ENCODE measurements around the gene PCYT2.

- TF ChIP-seq CEBPB (IDR thresholded peaks at IDR 0.05; ENCODE audit: borderline replicate concordance in 1 of 2, low read depth in 2 of 2, low read length in 2 of 2) (no peak), FOXK2 (IDR thresholded peaks at IDR 0.05) (no peak), ZNF207 (IDR thresholded peaks at IDR 0.05; ENCODE audit: borderline replicate concordance) (no peak), MTA3 (IDR thresholded peaks at IDR 0.05; ENCODE audit: borderline replicate concordance, low read length) (no peak), IRF3 (IDR thresholded peaks at IDR 0.05) (no peak)
These were observed 44.0 kb upstream of the PCYT2 start for GRCh38 chr17:81955058-81955681.

Measured in GM12878 (cell line).